Endothelial cell of umbilical vein (primary cell): ENCODE results near the gene DNAJC18. TPM values are rescaled to one million over a fixed set of nuclear protein-coding genes. Genes with fewer than 3 reads are reported as not detected.
"Not testable (repeated sequence)": the region's sequence is repeated elsewhere in the genome, so short reads cannot be mapped to it uniquely, and the experiment has no call there.

Source experiments
- BruUV-seq: library from RNA; stranded (reverse); fragments of 400-500 nt; replicated peaks from 2 replicates; lab custom pipeline; 2021; lab: Mats Ljungman, UMichigan
- CTCF ChIA-PET: fragments of 300-600, 350-600 bp; sonication (Branson Sonifier 250); formaldehyde crosslinking; loops from one replicate; lab custom pipeline; 2021; ENCODE audit warnings: antibody characterized with exemption, inconsistent platforms; lab: Charles Lee
- POLR2A ChIA-PET: fragments of 300-600, 350-600 bp; sonication (Branson Sonifier 250); formaldehyde crosslinking; loops from one replicate; lab custom pipeline; 2021; ENCODE audit warnings: antibody characterized with exemption, inconsistent platforms; lab: Charles Lee
- DNase-seq: peaks from one replicate; pipeline ENCODE4 v3.0.0-alpha.2; 2011; ENCODE audit warnings: low read depth, low spot score
- FAIRE-seq: peaks from 2 replicates; lab custom pipeline; 2011; peaks lifted over from hg19 to GRCh38; lab: Jason Lieb, UNC
- H2AFZ ChIP-seq: 2 replicates; pipeline ENCODE4 v1.6.0; 2012; ENCODE audit warnings: low read depth, low read length, control low read depth, inconsistent platforms
- H3K27ac ChIP-seq: 2 replicates; pipeline ENCODE4 v1.5.1; 2011; ENCODE audit warnings: low read depth, mild to moderate bottlenecking, control low read depth, low read length, moderate library complexity; ENCODE audit not compliant: insufficient read depth
- H3K27me3 ChIP-seq, 2 experiments: 2 replicates each; pipeline versions ENCODE4 v1.6.0 to v1.6.1; 2011; ENCODE audit warnings: low read length in 2 of 2, mixed read lengths in 1 of 2; ENCODE audit not compliant: control insufficient read depth in 2 of 2, insufficient read depth in 2 of 2
- H3K36me3 ChIP-seq, 2 experiments: 2 replicates in 1 of 2; 3 replicates in 1 of 2; pipeline ENCODE4 v1.5.1; 2011; ENCODE audit warnings: low read length in 2 of 2, mild to moderate bottlenecking in 1 of 2, moderate library complexity in 1 of 2; ENCODE audit not compliant: control insufficient read depth in 2 of 2, insufficient read depth in 2 of 2; ENCODE audit errors: extremely low read depth in 1 of 2
- H3K4me1 ChIP-seq: 3 replicates; pipeline ENCODE4 v1.5.1; 2011; ENCODE audit warnings: mild to moderate bottlenecking, low read length; ENCODE audit not compliant: control insufficient read depth, insufficient read depth; ENCODE audit errors: extremely low read depth
- H3K4me2 ChIP-seq: 2 replicates; pipeline ENCODE4 v1.6.1; 2011; ENCODE audit warnings: low read length, control low read depth, mixed read lengths; ENCODE audit not compliant: insufficient read depth
- H3K4me3 ChIP-seq, 3 experiments: fragments of 200-600 bp in 1 of 3; sonication (generic), shearing (Covaris generic) in 1 of 3; replicated peaks in 1 of 3; 2 replicates each; pipeline ENCODE4 v1.5.1; 2011 to 2016; ENCODE audit warnings: control low read depth in 3 of 3, low read length in 3 of 3, mild to moderate bottlenecking in 2 of 3, inconsistent platforms in 1 of 3, low read depth in 1 of 3, moderate library complexity in 1 of 3; ENCODE audit not compliant: insufficient read depth in 1 of 3
- H3K79me2 ChIP-seq: 2 replicates; pipeline ENCODE4 v1.6.0; 2012; ENCODE audit warnings: low read length, inconsistent platforms; ENCODE audit not compliant: control insufficient read depth, insufficient read depth
- H3K9ac ChIP-seq: replicated peaks from 2 replicates; pipeline ENCODE3; 2011; ENCODE audit warnings: low read length, control low read depth; ENCODE audit not compliant: insufficient read depth; ENCODE audit errors: extremely low read depth
- H3K9me1 ChIP-seq: replicated peaks from 3 replicates; pipeline ENCODE4 v1.6.0; 2011; ENCODE audit warnings: mild to moderate bottlenecking, low read length; ENCODE audit not compliant: control insufficient read depth, insufficient read depth; ENCODE audit errors: extremely low read depth
- H3K9me3 ChIP-seq: replicated peaks from 2 replicates; pipeline ENCODE4 v1.5.1; 2012; ENCODE audit warnings: low read length, inconsistent platforms; ENCODE audit not compliant: control insufficient read depth, insufficient read depth
- H4K20me1 ChIP-seq: replicated peaks from 2 replicates; pipeline ENCODE3; 2011; ENCODE audit warnings: mild to moderate bottlenecking, low read length; ENCODE audit not compliant: control insufficient read depth, insufficient read depth; ENCODE audit errors: extremely low read depth
- EZH2 ChIP-seq: IDR thresholded peaks from 2 replicates; pipeline ENCODE4 v1.6.1; 2012; ENCODE audit warnings: borderline replicate concordance, low read depth, mild to moderate bottlenecking, moderate library complexity, low read length, inconsistent platforms; ENCODE audit not compliant: severe bottlenecking
- FOS ChIP-seq: IDR thresholded peaks from 2 replicates; pipeline ENCODE4 v1.6.1; 2011; ENCODE audit warnings: mild to moderate bottlenecking, low read length, moderate library complexity, borderline replicate concordance; ENCODE audit not compliant: insufficient read depth
- GATA2 ChIP-seq: IDR thresholded peaks from 2 replicates; pipeline ENCODE4 v1.7.0; 2011; ENCODE audit warnings: low read depth, mild to moderate bottlenecking, moderate library complexity, mixed read lengths, low read length; ENCODE audit not compliant: insufficient read length, insufficient read depth
- JUN ChIP-seq: IDR thresholded peaks from 2 replicates; pipeline ENCODE4 v1.6.1; 2011; ENCODE audit warnings: borderline replicate concordance, low read depth; ENCODE audit not compliant: insufficient read length, insufficient read depth
- MYC ChIP-seq: IDR thresholded peaks from one replicate; pipeline ENCODE4 v1.6.1; 2011; ENCODE audit warnings: mild to moderate bottlenecking, low read depth, low read length
- POLR2A ChIP-seq: IDR thresholded peaks from 2 replicates; pipeline ENCODE4 v1.6.1; 2012; ENCODE audit warnings: low read depth, mild to moderate bottlenecking, control low read depth, low read length
- POLR2AphosphoS5 ChIP-seq: IDR thresholded peaks from 2 replicates; pipeline ENCODE4 v1.6.1; 2012; ENCODE audit warnings: low read depth, mild to moderate bottlenecking, control low read depth, low read length, moderate library complexity; ENCODE audit not compliant: insufficient read depth
- dilution Hi-C: fragments of 300-500 bp; cut with MboI; formaldehyde crosslinking; loops from one replicate; pipeline ENCODE4 v1.15.0; 2019; ENCODE audit warnings: low sequenced_read_pairs; ENCODE audit not compliant: extremely low pct_ligation_motif_present
- intact Hi-C: fragments of 100-400 bp; cut with micrococcal nuclease; formaldehyde crosslinking; loops from one replicate; pipeline ENCODE4 v1.10.0; 2022
- polyA plus RNA-seq, 4 experiments: library from polyadenylated mRNA; depleted of rRNA in 3 of 4; stranded (reverse) in 3 of 4; unstranded in 1 of 4; fragments of >200 nt; gene quantifications; 2 replicates each; pipeline versions ENCODE4 v1.2.1 to v1.2.3, GENCODE V29; 2011 to 2012; ENCODE audit warnings: missing spikeins in 1 of 4
- total RNA-seq: library from RNA; stranded (reverse); gene quantifications from 2 replicates; pipeline ENCODE4 v1.2.3, GENCODE V29; 2021
- TF ChIP-seq, protein P1 (sequence below): IDR thresholded peaks from 2 replicates; pipeline ENCODE4 v1.6.1; 2011; ENCODE audit not compliant: insufficient read depth, insufficient read length
- TF ChIP-seq, protein P2 (sequence below), 2 donors: IDR thresholded peaks; 1 replicate in 1 of 2; 2 replicates in 1 of 2; pipeline ENCODE4 v1.5.1; 2011; ENCODE audit warnings: low read length in 2 of 2, mild to moderate bottlenecking in 2 of 2, moderate library complexity in 2 of 2, control low read depth in 1 of 2, inconsistent platforms in 1 of 2, low read depth in 1 of 2; ENCODE audit not compliant: insufficient read depth in 1 of 2; ENCODE audit errors: extremely low read depth in 1 of 2

Gene DNAJC18
- total and polyA plus RNA-seq, 2 donors (not counting 3 experiments of a cell fraction or from before 2014, with no cell fraction given), result 23.2 to 52.6 TPM

DNA sequence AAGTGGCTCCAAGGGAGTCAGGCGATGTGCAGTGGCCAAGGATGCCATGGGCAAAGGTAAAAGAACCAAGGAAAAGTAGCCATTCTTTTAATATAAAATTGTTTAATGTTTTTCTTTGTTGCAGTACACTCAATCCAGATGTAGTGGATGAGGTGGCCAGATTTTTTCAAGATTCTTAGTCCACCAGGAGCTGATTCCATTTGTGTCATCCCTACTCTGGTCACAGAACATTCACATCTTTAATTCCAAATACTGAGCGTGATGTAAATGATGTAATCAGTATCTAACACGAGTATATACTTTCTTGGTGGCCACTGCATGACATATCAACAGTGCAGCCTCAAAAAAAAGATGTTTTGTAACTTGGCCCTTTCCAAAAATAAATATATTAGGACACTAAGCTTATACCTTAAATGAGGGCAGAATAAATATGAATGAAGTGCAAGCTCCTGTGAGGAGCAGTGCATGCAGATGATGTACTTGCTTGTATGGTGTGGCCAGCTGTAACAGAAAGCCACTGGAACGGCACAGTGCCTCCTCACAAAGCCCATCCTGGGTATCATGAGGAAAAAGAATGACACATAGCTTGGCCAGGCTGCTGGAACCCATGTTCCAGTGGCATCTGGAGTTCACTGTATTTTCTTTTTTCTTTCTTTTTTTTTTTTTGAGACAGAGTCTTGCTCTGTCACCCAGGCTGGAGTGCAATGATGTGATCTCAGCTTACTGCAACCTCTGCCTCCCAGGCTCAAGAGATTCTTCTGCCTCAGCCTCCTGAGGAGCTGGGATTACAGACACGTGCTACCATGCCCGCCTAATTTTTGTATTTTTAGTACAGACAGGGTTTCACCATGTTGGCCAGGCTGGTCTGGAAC is 29.0 kb downstream of the DNAJC18 start:
- Histone ChIP-seq H3K27me3 (no peaks in the 10 kb centered on the region), H4K20me1 (no peaks in the 10 kb centered on the region), H2AFZ (no peak overlapping the region), H3K4me1 (no peaks in the 10 kb centered on the region), H3K4me3 (no peak overlapping the region), H3K36me3 (peaks cover 2 to 4% of the 10 kb centered on the region in 2 experiments), H3K9ac (no peak overlapping the region), H3K9me1 (no peaks in the 10 kb centered on the region), H3K79me2 (no peaks in the 10 kb centered on the region), H3K4me2 (no peak overlapping the region), H3K9me3 (no peaks in the 10 kb centered on the region), H3K27ac (no peak overlapping the region)
- dilution Hi-C loops, result loop anchor here (10.0 kb wide), 1 partner anchor 114 kb away; no protein-coding TSS in a partner anchor
- intact Hi-C loops, result no loop called here
- ChIA-PET POLR2A (interaction anchor here (0.5 kb wide), 1 partner anchor 111 kb away, joined by 3 read pairs; no protein-coding TSS in a partner anchor), CTCF (interaction anchor here (0.9 to 2.4 kb wide), 5 partner anchors 10 to 103 kb away, joined by 3 to 7 read pairs (median 4); no protein-coding TSS in a partner anchor)
- TF ChIP-seq MYC (no peak), POLR2AphosphoS5 (no peak), JUN (no peak), POLR2A (no peak), EZH2 (no peak), FOS (no peak), GATA2 (no peak)
- TF ChIP-seq, protein P1, sequence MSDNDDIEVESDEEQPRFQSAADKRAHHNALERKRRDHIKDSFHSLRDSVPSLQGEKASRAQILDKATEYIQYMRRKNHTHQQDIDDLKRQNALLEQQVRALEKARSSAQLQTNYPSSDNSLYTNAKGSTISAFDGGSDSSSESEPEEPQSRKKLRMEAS, result no peak
- TF ChIP-seq, protein P2, sequence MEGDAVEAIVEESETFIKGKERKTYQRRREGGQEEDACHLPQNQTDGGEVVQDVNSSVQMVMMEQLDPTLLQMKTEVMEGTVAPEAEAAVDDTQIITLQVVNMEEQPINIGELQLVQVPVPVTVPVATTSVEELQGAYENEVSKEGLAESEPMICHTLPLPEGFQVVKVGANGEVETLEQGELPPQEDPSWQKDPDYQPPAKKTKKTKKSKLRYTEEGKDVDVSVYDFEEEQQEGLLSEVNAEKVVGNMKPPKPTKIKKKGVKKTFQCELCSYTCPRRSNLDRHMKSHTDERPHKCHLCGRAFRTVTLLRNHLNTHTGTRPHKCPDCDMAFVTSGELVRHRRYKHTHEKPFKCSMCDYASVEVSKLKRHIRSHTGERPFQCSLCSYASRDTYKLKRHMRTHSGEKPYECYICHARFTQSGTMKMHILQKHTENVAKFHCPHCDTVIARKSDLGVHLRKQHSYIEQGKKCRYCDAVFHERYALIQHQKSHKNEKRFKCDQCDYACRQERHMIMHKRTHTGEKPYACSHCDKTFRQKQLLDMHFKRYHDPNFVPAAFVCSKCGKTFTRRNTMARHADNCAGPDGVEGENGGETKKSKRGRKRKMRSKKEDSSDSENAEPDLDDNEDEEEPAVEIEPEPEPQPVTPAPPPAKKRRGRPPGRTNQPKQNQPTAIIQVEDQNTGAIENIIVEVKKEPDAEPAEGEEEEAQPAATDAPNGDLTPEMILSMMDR (IDR thresholded peaks at IDR 0.05; ENCODE audit: extremely low read depth in 1 of 2, insufficient read depth in 1 of 2, low read depth in 1 of 2, low read length in 2 of 2), result no peak
- FAIRE-seq (no peak), DNase-seq (no peak)
- BruUV-seq, result no TSS peak

DNA sequence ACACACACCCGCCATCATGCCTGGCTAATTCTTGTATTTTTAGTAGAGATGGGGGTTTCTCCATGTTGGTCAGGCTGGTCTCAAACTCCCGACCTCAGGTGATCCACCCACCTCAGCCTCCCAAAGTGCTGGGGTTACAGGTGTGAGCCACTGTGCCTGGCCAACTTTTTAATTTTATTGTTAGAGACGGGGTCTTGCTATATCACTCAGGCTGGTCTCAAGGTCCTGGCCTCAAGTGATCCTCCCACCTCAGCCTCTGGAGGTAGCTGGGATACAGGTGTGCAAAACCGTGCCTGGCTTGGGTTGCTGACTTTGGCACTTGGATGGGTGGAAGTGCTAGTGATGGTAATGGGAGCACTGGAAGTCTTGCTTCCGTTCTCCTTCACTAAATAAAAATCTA is 30.2 kb downstream of the DNAJC18 start:
- H3K4me3 ChIP-seq, H3K4me1 ChIP-seq, H3K27ac ChIP-seq, BruUV-seq, H3K4me2 ChIP-seq, FAIRE-seq, H3K27me3 ChIP-seq, POLR2A ChIA-PET, H3K9me1 ChIP-seq, DNase-seq, H4K20me1 ChIP-seq, H2AFZ ChIP-seq, H3K79me2 ChIP-seq, H3K36me3 ChIP-seq, H3K9me3 ChIP-seq, dilution Hi-C loops, H3K9ac ChIP-seq: not testable (repeated sequence)
- CTCF ChIA-PET, result interaction anchor here (0.9 to 1.6 kb wide), 3 partner anchors 9 to 13 kb away, joined by 3 to 4 read pairs (median 3); no protein-coding TSS in a partner anchor
- intact Hi-C loops, result loop anchor here (10.0 kb wide), 1 partner anchor 214 kb away; the partner anchor contains the start of gene SIL1
